Stimulated activated CD8-positive, alpha-beta memory T cell treated with anti-CD3 and anti-CD28 coated beads, Interleukin-15, amount 100 ng/mL, for 1 hour (primary cell): Measurements from ENCODE around the gene NAT14.

Experiments used
- DNase-seq: peaks from one replicate; pipeline ENCODE4 v3.0.0-alpha.2; 2020; ENCODE audit warnings: low read depth

NAT14 gene

GRCh38 chr19:55471266-55471665 is 13.7 kb upstream of the NAT14 start:
- DNase-seq = no peak

DNA sequence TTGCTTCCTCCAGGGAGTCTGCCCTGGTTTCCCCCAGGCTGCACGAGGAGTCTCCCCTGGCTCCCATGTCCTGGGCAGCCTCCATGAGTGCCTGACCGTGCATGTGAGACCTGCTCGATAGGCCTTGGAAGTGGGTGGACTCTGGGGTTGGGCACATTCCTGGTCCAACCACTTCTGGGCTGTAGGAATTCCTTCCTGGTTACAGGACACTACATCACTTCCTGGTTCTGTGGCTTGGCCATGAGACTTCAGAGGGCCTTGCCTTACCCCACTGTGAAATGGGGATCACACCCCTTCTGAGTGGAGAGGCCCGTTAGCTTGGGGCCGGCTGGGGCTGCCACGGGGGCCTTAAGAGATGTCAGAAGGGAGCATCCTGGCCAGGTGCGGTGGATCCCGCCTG is 12.5 kb upstream of the NAT14 start:
- no peak for DNase-seq

- DNase-seq = no peak
These were observed 11.6 kb upstream of the NAT14 start for GRCh38 chr19:55473225-55474012.

- DNase-seq = no peak
These were observed 10.4 kb upstream of the NAT14 start for GRCh38 chr19:55474269-55475265.

DNA sequence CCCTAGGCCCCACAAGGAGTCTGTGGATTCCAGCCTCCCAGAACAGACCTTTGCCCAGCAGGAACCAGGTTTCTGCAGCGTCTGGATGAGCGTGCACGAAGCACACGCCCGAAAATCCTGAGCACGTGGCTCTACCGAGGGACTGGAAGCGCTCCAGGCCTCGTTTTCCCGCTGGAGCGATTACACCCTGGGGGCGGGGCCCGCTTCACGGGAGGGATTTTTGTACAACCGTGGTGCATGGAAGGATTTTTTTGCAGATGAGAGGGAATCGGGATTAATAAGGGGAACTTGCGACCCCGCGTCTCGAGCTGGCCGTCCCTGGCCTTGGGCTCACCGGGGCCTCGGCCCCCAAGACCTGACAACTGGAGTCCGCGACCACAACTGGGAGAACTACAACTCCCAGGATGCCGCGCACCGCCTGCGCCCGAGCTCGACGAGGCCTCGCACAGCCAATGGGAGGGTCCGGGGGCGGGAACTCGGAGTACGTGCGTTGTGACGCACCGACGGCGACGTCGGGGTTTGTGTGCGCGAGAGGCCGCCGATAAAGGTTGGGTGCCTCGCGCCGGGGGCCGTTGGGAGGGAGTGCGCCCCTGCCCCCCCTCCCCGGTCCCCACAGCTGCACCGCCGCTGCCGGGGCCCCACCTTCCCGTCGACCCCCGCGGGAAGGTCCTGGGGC is 8.8 kb upstream of the NAT14 start, which contains the start of gene ZNF628:
TSS of gene ZNF628 (plus strand) at position 518 of the 676 bp plus-strand sequence. CDS start 3,294 bp downstream, outside the sequence.
- DNase-seq = peak; percentile 94

- DNase-seq = no peak
These were observed 7.1 kb upstream of the NAT14 start for GRCh38 chr19:55477905-55478304.

GRCh38 chr19:55478364-55478763 is 6.6 kb upstream of the NAT14 start:
- no peak for DNase-seq

DNA sequence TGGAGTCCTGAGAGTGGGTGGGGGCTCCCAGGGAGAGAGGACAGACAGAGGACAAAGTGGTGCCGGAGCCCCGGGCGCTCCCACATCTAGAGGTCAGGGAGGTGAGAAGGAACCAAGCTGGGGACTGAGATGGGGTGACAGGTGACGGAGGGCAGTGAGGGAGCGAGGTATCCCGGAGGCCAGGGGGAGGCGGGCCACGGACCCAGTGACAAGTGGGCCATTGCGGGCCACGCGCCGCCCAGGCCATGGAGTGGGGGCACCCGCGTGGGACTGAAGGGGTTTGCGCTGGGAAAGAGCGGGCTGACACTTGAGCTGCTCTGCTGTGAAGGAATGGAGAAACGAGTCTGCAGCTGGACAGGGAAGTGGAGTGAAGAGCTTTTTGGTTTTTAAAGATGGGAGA is 5.9 kb upstream of the NAT14 start:
- no peak for DNase-seq

DNA sequence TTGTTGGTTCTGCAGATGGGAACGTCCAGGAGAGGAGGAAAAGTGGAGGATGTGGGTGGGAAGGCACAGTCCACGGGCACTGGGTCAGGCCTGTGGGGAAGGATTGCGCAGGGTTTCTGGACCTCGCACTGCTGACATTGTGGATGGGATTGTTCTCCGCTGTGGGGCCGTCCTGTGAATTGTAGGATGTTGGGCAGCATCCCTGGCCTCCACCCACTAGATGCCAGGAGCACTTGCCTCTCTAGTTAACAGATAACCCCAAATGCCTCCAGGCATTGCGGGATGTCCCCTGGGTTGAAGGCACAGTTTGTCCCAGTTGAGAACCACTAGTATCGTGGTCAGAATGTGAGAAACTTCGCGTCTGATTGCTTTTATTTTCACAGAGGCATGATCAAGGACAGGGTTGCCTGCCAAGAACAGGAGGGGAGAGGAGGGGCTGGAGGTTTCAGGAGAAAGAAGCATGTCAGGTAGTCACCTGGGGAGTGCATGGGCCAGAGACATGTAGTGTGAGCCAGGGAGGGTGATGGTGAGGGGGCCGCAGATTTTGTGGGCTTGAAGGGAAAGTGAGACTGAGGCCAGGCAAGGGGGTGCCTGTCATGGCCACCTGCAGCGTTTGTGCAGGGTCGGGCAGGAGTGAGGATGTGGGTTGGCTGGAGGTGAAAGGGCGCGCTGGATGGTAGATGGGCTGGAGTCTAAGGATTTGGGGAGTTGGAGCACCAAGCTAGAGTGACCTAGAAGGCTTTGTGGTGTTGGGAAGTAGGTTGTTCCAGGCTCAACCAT is 5.3 kb upstream of the NAT14 start:
- no peak for DNase-seq

GRCh38 chr19:55481148-55481793 is 3.7 kb upstream of the NAT14 start:
- DNase-seq = no peak

DNA sequence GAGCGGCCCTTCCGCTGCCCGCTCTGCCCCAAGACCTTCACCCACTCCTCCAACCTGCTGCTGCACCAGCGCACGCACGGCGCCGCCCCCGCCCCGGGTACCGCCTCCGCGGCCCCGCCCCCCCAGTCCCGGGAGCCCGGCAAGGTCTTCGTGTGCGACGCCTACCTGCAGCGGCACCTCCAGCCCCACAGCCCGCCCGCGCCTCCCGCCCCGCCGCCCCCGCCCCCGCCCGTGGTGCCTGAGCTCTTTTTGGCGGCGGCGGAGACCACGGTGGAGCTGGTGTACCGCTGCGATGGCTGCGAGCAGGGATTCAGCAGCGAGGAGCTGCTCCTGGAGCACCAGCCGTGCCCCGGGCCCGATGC is 3.2 kb upstream of the NAT14 start:
- DNase-seq = no peak

- no peak for DNase-seq
These were observed 2.6 kb upstream of the NAT14 start for GRCh38 chr19:55482156-55482961.

- DNase-seq = no peak
These were observed 1.9 kb upstream of the NAT14 start for GRCh38 chr19:55482967-55483705.

- no peak for DNase-seq
These were observed 1.0 kb upstream of the NAT14 start for GRCh38 chr19:55483706-55484592.

DNA sequence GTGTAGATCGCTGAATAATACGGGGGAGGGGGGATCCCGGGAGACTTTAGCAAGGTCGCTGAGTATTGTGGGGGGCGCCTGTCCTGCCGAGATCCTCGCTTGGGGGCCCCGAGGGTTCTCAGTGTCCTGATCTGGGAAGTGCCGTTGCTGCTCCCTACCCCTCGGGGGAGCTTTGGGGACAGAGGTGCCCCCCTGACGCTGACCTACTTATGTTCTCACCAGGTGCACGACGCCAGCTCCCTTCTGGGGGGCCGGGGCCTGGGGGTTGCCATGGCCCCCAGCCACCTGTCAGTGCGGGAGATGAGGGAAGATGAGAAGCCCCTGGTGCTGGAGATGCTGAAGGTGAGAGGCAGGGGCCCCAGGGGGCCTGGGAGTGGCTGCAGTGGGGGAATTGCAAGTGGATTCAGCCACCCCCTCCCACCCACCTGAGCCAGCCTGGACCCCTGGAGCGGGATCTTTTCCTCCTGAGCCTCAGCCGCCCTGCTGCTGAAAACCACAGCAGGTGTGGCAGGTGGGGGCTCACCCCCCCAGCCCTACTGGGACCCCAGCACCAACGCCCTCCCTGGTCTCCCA is 537 bp downstream of the NAT14 start:
- no peak for DNase-seq

DNA sequence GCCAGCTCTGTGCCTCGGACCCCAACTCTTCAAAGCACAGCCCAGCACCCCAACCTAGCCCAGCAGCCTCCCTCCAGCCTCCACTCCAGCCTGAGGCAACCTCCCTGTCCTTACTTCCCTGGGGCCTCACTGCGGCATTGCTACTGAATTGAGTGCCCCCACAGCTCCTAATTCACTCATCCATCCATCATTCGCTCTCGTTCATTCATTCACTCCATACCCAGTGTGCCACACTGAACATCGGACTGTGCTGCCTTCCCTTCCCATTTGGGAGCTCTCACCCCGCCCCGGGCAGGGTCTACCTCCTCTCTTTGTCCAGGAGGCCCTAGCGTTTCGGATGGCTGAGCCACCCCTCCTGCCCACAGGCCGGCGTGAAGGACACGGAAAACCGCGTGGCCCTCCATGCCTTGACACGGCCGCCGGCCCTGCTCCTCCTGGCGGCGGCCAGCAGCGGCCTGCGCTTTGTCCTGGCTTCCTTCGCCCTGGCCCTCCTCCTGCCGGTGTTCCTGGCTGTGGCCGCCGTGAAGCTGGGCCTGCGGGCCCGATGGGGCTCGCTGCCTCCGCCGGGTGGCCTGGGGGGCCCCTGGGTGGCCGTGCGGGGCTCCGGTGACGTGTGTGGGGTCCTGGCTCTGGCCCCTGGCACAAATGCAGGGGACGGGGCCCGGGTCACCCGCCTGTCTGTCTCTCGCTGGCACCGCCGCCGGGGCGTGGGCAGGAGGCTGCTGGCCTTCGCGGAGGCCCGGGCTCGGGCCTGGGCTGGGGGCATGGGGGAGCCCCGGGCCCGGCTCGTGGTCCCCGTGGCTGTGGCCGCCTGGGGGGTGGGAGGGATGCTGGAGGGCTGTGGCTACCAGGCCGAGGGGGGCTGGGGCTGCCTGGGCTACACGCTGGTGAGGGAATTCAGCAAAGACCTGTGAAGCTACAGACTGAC is 1.3 kb downstream of the NAT14 start:
- DNase-seq = no peak
